Measurements from ENCODE around the gene SERPINI2.

- no peak for TF ChIP-seq POLR2A (IDR thresholded peaks at IDR 0.05; ENCODE audit: low read depth, low read length)
- TF ChIP-seq TAF1 (IDR thresholded peaks at IDR 0.05; ENCODE audit: borderline replicate concordance, low read depth, low read length): no peak
- TF ChIP-seq POLR2AphosphoS5 (IDR thresholded peaks at IDR 0.05; ENCODE audit: low read depth, low read length): no peak
Observed at GRCh38 chr3:167473863-167474262, at the start of gene SERPINI2.
